Stimulated activated CD8-positive, alpha-beta memory T cell treated with anti-CD3 and anti-CD28 coated beads, Interleukin-12 subunit alpha, Interleukin-12 subunit beta, amount 100 ng/mL, for 1 hour (primary cell): ENCODE data around the gene OR2W3.

ENCODE experiments used
- DNase-seq: peaks from one replicate; pipeline ENCODE4 v3.0.0-alpha.2; 2020; ENCODE audit warnings: low read depth

The OR2W3 gene

GRCh38 chr1:247919952-247920351 lies 24.6 kb downstream of the OR2W3 start, which contains the start of gene OR2T8:
Gene OR2T8, plus strand, starts transcription at chr1:247920252. Its CDS starts 766 bp downstream, at chr1:247921018.
- DNase-seq = no peak

GRCh38 chr1:247923941-247924340 lies 28.6 kb downstream of the OR2W3 start:
- DNase-seq = no peak

- no peak for DNase-seq
These were observed 29.5 kb downstream of the OR2W3 start, which contains the start of gene OR2AJ1 for GRCh38 chr1:247924868-247925267. Gene OR2AJ1, plus strand, starts transcription at chr1:247924889. Its CDS starts 8,880 bp downstream, at chr1:247933769.

GRCh38 chr1:247933989-247934388 lies 38.6 kb downstream of the OR2W3 start:
- no peak for DNase-seq

GRCh38 chr1:247935781-247936180 lies 40.4 kb downstream of the OR2W3 start:
- DNase-seq = no peak

- no peak for DNase-seq
These were observed 41.0 kb downstream of the OR2W3 start for GRCh38 chr1:247936415-247936814.

- peak; percentile 57 for DNase-seq
These were observed 41.8 kb downstream of the OR2W3 start for GRCh38 chr1:247936965-247937734.

- no peak for DNase-seq
These were observed 47.2 kb downstream of the OR2W3 start for GRCh38 chr1:247942624-247943023.
